Lung (tissue), 12 donors: ENCODE measurements around the gene CDHR2. TPM values are rescaled to one million over a fixed set of nuclear protein-coding genes. Genes with fewer than 3 reads are reported as not detected.

Source experiments
- ATAC-seq: fragments of 200-7000 bp; cut with Tn5 transposase; one replicate; pipeline ENCODE4 v1.9.1; 2020; ENCODE audit warnings: moderate number of reproducible peaks; ENCODE audit not compliant: insufficient read depth, low FRiP score
- DNase-seq, 3 donors: peaks; one replicate each; pipeline ENCODE4 v3.0.0-alpha.2; 2013 to 2017
- H3K27ac ChIP-seq, 2 donors: one replicate each; pipeline ENCODE4 v1.5.1; 2013; ENCODE audit warnings: mild to moderate bottlenecking in 2 of 2, moderate library complexity in 2 of 2, control low read depth in 1 of 2, inconsistent platforms in 1 of 2, low read depth in 1 of 2, low read length in 1 of 2
- H3K27me3 ChIP-seq, 3 donors: one replicate each; pipeline ENCODE4 v1.5.1; 2013; ENCODE audit warnings: low read length in 2 of 3; ENCODE audit not compliant: control insufficient read depth in 3 of 3, insufficient read depth in 3 of 3
- H3K36me3 ChIP-seq, 4 donors: one replicate each; pipeline ENCODE4 v1.5.1; 2013; ENCODE audit warnings: low read length in 4 of 4, mild to moderate bottlenecking in 1 of 4, moderate library complexity in 1 of 4; ENCODE audit not compliant: control insufficient read depth in 4 of 4, insufficient read depth in 4 of 4
- H3K4me1 ChIP-seq, 5 donors: one replicate each; pipeline ENCODE4 v1.5.1; 2013; ENCODE audit warnings: low read length in 5 of 5, mild to moderate bottlenecking in 2 of 5, moderate library complexity in 1 of 5; ENCODE audit not compliant: control insufficient read depth in 5 of 5, insufficient read depth in 5 of 5
- H3K4me3 ChIP-seq: one replicate; pipeline ENCODE4 v1.5.1; 2013; ENCODE audit warnings: mild to moderate bottlenecking, control low read depth, moderate library complexity
- H3K9ac ChIP-seq, 2 donors: one replicate each; pipeline ENCODE4 v1.5.1; 2013; ENCODE audit warnings: low read length in 2 of 2, control low read depth in 1 of 2; ENCODE audit not compliant: insufficient read depth in 1 of 2
- H3K9me3 ChIP-seq, 4 donors: one replicate each; pipeline ENCODE4 v1.5.1; 2013; ENCODE audit warnings: low read length in 3 of 4, mild to moderate bottlenecking in 1 of 4, moderate library complexity in 1 of 4; ENCODE audit not compliant: control insufficient read depth in 4 of 4, insufficient read depth in 3 of 4
- WGBS, 2 donors: extraction: QIAGEN DNeasy Blood & Tissue Kit; methylation state at CpG; one replicate each; pipeline ENCODE4 v1.1.7; 2013; 5-methylcytosine and 5-hydroxymethylcytosine counted together
- polyA plus RNA-seq, 2 donors: library from polyadenylated mRNA; stranded (reverse); fragments of 200-250 nt; gene quantifications; one replicate each; pipeline ENCODE4 v1.2.1, GENCODE V29; 2013
- total RNA-seq, 2 donors: library from RNA; depleted of rRNA in 1 of 2; stranded (reverse); fragments of >200 nt in 1 of 2; gene quantifications; one replicate each; pipeline ENCODE4 v1.2.1, GENCODE V29; 2014 to 2021
- TF ChIP-seq, protein P1 (sequence below): IDR thresholded peaks from 2 replicates; pipeline ENCODE4 v1.5.1; 2012; ENCODE audit warnings: mild to moderate bottlenecking; ENCODE audit errors: control extremely low read depth, extremely low read depth
- donor health status: control.
- donor health status: control.
- donor health status: Bipolar disorder and iron deficiency.
- donor health status: healthy.
- donor health status: DM: yes; HTN: yes; CAD: no.

CDHR2 gene
- total and polyA plus RNA-seq, 4 donors = 0.02 to 1.5 (median 0.42) TPM

DNA sequence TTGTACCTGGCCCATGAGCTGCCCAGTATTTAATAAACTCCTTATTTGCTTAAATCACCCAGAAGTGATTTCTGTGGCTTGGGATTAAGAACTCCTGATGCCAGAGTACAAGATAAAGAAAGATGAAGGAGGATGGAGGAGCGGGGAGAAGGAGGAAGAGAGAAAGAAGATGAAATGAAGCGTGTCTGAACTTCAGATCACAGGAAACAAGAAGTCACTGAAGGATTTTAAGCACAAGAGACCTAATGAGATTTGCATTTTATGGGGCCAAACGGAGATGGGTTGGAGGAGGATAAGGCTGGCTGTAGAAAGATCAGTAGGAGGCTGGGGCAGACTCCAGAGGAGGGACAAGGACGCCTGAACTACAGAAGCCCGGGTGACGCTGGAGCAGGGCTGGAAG is 84.5 kb downstream of the CDHR2 start:
- no peaks in the 10 kb centered on the region for H3K36me3 ChIP-seq
- peaks cover 0 to 10% (median 4%) of the 10 kb centered on the region in 5 donors for H3K4me1 ChIP-seq
- peaks cover 12 to 49% (median 47%) of the 10 kb centered on the region in 3 donors for H3K27me3 ChIP-seq
- TF ChIP-seq, protein P1, sequence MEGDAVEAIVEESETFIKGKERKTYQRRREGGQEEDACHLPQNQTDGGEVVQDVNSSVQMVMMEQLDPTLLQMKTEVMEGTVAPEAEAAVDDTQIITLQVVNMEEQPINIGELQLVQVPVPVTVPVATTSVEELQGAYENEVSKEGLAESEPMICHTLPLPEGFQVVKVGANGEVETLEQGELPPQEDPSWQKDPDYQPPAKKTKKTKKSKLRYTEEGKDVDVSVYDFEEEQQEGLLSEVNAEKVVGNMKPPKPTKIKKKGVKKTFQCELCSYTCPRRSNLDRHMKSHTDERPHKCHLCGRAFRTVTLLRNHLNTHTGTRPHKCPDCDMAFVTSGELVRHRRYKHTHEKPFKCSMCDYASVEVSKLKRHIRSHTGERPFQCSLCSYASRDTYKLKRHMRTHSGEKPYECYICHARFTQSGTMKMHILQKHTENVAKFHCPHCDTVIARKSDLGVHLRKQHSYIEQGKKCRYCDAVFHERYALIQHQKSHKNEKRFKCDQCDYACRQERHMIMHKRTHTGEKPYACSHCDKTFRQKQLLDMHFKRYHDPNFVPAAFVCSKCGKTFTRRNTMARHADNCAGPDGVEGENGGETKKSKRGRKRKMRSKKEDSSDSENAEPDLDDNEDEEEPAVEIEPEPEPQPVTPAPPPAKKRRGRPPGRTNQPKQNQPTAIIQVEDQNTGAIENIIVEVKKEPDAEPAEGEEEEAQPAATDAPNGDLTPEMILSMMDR = no peak
- H3K9me3 ChIP-seq = peaks cover 0 to 4% (median 0%) of the 10 kb centered on the region in 4 donors
- no peak overlapping the region for H3K27ac ChIP-seq
- no peak for ATAC-seq
- 23 to 24% methylated on average over 6 of the region's 6 CpGs for WGBS, 2 donors
- no peak for DNase-seq
- no peak overlapping the region for H3K9ac ChIP-seq
- H3K4me3 ChIP-seq = no peak overlapping the region

DNA sequence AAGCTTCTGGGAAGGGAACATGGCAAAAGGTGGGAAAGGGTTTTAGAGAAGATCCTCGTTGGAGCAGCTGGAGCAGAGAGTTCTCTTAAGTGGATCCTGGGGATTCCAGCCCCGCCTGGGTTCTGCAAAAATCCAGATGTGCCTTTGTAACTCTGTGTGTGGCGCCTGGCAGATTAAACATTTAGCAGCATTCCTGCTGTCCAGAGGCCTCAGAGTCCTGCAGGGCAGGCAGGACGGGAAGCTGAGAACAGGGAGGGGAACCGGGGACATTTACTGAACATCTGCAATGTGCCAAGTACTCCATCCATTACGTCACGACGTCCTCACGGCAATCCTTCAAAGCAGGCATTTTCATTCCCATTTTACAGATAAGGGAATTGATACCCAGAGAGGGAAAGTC is 87.3 kb downstream of the CDHR2 start:
- no peak for ATAC-seq
- H3K36me3 ChIP-seq = no peaks in the 10 kb centered on the region
- DNase-seq = no peak
- no peak overlapping the region for H3K27ac ChIP-seq
- H3K4me3 ChIP-seq = no peak overlapping the region
- TF ChIP-seq, protein P1 = no peak
- no peaks in the 10 kb centered on the region for H3K4me1 ChIP-seq
- peaks cover 0 to 27% (median 26%) of the 10 kb centered on the region in 3 donors for H3K27me3 ChIP-seq
- 36 to 57% methylated on average over 9 of the region's 9 CpGs for WGBS, 2 donors
- H3K9ac ChIP-seq = no peak overlapping the region
- H3K9me3 ChIP-seq = peaks cover 0 to 4% (median 0%) of the 10 kb centered on the region in 4 donors

- no peak overlapping the region for H3K4me3 ChIP-seq
- TF ChIP-seq, protein P1 = no peak
- no peaks in the 10 kb centered on the region for H3K4me1 ChIP-seq
- peaks cover 0 to 20% (median 17%) of the 10 kb centered on the region in 3 donors for H3K27me3 ChIP-seq
- WGBS, 2 donors = 56 to 58% methylated on average over 4 of the region's 4 CpGs
- no peak for DNase-seq
- H3K36me3 ChIP-seq = no peaks in the 10 kb centered on the region
- peaks cover 0 to 4% (median 0%) of the 10 kb centered on the region in 4 donors for H3K9me3 ChIP-seq
- no peak overlapping the region for H3K9ac ChIP-seq
- ATAC-seq = no peak
- no peak overlapping the region for H3K27ac ChIP-seq
Measured at GRCh38 chr5:176637556-176637955, 88.4 kb downstream of the CDHR2 start.

GRCh38 chr5:176638437-176638836 is 89.3 kb downstream of the CDHR2 start:
- no peak for ATAC-seq
- peaks cover 0 to 4% (median 0%) of the 10 kb centered on the region in 4 donors for H3K9me3 ChIP-seq
- H3K27ac ChIP-seq = no peak overlapping the region
- TF ChIP-seq, protein P1 = no peak
- H3K4me1 ChIP-seq = no peaks in the 10 kb centered on the region
- peaks cover 0 to 12% (median 10%) of the 10 kb centered on the region in 3 donors for H3K27me3 ChIP-seq
- no peak overlapping the region for H3K4me3 ChIP-seq
- H3K9ac ChIP-seq = no peak overlapping the region
- H3K36me3 ChIP-seq = no peaks in the 10 kb centered on the region
- WGBS, 2 donors = 94% methylated on average over 3 of the region's 3 CpGs
- DNase-seq = no peak
